ENCODE data around the gene NRXN2.

Gene NRXN2

DNA sequence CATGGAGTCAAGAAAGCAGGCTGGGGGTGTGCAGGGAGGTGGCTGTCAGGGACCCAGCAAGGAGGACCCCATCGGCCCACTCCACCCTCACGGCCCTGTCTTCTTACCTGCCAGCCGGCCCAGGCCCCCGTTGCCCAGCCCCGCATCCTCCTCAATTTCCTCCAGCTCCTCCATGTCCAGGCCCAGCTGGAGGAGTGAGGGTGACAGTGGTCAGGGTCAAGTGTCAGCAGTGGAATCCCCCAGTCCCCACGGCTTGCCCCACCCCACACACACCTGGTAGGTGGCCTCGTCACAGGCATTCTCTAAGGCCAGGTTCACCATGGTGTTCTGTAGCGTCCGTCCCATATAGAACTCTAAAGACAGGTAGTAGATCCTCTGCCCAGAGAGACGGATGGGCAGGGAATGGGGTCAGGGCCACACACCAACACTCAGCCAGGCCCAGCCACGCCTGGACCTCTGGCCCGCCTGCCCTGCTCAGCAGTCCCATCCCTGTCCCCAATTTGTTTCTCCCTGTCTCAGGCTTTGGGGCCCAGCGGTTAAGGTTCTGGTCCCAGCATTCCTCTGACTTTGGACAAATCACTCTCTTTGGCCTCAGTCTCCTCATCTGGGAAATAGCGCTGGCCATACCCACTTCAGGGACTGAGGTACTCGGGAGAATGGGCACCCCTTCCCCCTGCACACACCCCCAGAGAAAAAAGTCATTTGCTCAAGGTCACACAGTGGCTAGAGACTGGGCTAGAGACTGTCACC lies 35.5 kb upstream of the NRXN2 start:
- no peak for DNase-seq

DNA sequence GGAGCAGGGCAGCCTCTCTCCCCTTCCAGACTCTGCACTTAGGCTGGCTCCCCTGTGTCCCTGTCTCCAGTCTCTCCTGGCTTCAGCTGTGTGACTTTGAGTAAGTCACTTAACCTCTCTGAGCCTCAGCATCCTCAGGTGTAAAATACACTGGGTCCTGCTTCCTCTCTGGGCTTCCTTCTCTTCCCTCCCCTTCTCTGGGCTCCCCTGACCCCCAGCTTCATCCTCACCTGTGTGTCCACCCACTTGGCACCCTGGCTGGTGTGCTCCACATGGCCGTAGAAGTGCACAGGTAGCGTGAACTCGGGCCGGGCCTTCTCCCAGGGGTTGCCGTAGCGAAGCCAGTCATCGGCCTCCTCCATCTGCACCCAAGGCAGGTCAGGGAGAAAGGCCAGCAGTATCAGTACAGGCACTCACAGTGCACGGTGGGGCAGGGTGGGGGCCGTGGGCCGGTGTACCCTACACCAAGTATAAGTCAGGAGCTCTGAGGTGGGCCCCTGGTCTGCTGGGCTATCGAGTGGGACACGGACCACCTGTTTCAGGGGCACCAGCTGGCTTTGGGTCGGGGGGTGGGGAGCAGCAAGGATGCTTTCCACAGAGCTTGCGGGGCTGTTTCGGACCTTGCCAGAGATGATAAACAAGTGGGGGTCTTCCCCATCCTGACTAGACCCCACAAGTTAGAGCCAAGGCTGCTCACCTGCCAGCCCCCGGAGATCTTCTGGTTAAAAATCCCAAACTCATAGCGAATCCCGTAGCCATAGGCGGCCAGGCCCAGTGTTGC lies 34.7 kb upstream of the NRXN2 start:
- DNase-seq: no peak

DNA sequence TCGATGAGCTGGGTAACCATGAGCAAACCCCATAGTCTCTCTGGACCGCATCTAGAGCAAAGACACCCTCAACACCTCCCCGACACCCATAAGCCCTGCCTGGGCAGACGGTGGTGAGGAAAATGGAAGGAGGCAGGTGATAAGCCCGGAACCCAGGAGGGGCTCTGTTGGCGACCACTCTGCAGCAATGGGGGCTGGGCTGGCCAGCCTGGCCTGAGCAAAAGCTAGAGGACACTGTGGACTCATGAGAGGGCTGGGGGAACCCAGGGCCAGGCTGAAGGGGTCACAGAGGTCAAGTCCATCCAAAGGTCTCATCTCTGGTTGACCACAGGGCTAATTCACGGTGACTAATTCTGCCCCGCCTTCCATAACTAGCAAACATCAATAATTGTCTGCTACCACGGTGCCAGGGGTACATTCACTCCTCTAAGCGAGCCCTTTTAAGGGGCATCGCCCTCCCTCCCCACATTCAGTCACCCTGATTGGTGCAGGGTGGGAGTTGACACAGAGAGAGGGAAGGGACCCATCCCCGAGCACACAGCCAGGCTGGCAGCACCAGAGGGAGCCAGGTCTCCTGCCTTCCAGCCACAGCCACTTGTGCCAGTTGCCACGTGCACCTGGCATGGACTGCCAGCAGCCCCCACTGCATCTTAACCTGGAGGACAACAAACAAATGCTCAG lies 32.8 kb upstream of the NRXN2 start:
- DNase-seq: no peak

DNA sequence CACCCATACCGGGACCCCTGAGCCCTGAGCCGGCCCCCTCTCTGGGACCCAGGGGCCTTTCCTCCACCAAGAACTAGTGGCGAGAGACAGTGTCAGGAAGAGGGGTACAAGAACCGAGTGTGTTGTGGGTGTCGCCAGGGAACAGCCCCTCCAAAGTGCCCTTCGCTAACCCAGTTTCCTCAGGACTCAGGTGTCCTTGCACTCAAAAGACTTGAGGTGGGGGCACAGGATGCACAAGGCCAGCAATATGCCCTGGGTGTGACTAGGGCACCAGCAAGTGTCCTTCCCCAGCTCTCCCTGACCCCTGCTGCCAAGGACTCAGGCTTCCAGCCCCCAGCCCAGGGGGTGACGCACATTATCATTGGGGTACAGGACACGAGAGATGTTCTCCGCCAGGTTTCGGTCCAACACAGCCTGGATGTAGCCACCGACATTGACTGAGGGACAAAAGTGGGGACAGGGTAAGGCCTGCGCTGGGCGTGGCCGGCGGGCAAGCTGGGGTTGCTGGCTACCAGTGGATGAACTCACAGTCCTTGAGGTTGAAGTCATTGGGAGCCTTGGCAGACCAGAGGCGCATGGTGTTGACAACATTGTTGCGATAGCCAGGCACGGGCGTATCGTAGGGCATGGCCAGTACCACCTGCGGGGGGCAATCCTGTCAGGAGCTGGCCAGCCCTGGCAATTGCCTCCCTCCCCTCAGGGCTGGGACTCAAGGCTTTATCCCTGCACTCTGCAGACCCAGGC lies 32.1 kb upstream of the NRXN2 start:
- no peak for DNase-seq

DNA sequence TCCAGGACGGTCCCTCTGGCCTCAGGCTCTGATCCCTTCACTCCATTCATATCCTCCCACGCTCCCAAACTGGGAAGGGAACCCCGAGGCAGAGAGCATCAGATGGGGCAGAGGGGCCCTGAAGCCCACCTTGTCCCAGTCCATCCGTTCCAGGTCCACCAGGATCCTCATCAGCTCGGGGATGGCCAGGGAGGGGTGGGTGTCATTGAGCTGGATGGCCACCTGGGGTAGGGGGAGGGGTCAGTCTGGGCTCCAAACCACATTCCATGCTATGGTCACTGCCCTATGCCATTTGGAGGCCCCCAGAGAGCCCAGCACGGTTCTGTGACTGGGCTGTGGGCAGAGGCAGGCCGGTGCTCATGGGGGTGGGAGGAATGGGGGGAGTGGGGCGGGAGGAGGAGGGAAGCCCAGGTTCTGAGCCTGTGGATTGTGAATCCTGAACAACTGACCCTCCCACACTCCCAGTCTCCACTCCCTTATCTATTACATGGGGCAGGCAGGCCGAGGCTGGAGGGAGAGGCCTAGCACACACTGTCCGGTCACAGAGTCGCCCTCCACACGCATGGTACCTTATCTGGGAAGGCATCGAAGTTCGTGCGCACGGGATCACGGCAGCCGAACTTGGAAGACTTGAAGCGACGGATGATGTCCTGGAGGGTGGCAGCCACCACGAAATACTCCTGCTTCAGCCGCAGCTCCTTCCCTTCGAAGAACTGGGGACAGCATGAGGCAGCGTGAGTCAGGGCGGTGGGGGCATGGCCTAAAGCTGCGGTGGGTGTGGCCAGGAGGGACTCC lies 31.3 kb upstream of the NRXN2 start:
- DNase-seq: no peak

DNA sequence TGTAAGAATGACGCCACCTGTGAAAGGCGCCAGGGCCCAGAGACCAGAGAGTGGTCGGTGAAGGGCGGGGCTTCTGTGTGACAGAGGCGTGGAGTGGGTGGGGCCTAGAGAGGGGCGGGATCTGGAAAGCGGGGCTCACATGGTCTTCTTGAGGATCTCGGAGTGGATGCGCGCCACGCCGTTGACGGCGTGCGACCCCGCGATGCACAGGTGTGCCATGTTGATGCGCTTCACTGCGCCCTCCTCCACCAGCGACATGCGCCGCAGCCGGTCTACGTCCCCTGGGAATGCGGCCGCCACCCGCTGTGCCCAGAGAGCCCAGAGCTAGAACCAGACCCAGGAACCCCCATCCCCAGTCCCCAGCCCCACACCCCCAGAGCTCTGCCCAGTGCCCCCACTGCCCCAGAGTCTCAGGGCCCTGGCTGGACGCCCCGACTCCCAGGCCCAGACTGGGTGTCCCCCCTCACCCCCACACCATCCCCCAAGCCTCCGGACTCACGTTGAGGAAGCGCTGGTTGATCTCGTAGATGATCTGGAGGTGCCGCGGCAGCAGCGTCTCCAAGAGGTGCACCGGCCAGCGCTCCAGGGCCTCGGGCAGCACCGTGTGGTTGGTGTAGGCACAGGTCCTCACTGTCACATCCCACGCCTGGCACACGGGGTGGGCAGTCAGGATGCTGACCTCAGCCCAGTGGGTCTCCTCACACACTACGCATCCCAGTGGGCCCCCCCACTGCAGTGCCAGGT lies 30.6 kb upstream of the NRXN2 start:
- no peak for DNase-seq

DNA sequence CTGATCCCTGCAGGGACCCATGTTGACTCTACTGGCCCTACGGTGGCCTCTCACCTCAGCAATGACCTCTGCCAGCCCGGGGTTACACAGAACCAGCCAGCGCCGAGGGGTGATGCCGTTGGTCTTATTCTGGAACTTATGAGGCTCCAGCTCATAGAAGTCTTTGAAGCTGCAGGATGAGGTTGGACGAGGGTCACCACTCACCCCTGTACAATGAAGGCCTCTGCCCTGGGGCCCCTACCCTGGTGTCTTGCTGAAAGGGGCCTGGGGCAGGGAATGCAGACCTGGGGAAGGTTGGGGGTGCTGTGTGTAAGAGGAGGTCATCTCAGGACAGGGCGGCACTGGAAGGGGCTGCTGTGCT lies 30.0 kb upstream of the NRXN2 start:
- no peak for DNase-seq

DNA sequence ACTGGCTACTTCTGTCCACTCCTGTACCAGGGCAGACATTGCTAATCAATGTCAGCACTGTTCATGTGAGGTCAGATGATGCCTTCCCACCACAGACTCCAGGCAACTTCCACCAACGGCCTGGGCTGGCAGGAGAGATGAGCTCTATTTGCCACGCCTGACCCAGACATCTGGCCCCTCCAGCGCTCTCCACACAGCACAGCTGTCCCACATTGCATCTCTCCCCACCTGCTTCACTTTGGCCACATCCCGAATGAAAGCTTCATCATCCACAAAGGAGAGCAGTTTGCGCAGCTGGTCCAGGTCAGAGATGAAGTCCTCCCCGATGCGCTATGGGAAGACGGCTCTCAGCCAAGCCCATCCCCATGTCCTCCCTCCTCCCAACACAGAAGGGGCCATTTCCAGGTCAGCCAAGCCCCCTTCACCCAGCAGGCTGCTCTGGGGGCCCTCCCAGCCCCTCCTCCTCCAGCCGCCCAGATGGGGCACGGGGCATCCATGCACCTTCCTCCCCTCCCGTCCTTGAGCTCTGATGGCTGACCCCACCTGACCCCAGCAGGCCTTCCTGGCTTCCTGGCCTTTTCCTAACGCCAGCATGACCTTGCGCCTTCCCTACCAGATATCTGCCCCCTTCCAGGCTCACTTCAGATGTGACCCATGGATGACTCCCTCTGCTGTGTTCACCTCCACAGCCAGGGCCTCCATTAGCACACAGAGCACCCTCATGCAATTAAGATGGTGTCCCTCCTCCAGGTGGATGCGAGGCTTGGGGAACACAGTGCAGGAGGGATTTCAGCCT lies 29.4 kb upstream of the NRXN2 start:
- DNase-seq: no peak

DNA sequence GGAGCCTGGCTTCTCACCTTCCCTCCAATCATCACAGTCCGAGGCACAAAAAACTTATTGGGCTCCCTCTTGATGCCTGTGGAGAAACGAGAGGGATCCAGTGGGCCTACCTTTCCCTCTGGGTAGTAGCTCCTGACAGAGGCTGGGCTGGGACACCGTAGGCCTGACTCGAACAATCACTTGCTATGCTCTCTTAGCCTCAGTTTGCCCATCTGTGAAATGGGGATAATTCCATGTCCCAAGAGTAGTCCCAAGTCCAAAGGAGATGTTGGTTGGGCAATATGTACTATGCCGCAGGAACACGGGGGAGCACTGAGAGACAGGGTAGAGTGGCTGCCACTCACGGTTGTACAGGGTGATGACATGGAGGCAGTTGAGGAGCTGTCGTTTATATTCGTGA lies 28.6 kb upstream of the NRXN2 start:
- no peak for DNase-seq

DNA sequence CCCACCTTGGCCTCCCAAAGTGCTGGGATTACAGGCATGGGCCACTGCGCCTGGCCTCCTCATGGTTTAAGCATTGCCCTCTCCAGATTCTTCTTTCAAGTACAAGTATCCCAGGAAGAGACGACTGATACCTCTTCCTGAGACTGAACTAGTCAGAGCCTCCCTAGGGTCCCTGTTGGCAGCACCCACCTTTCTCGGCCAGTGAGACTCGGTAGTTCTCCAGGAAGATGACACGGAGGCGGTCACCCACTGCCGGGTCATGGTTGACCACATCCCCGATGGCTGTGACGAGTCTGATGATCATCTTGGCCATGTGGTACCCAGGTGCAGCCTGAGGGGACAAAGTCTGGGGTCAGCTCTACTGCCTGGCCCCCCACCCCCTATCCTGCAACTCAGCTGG lies 28.1 kb upstream of the NRXN2 start:
- no peak for DNase-seq

DNA sequence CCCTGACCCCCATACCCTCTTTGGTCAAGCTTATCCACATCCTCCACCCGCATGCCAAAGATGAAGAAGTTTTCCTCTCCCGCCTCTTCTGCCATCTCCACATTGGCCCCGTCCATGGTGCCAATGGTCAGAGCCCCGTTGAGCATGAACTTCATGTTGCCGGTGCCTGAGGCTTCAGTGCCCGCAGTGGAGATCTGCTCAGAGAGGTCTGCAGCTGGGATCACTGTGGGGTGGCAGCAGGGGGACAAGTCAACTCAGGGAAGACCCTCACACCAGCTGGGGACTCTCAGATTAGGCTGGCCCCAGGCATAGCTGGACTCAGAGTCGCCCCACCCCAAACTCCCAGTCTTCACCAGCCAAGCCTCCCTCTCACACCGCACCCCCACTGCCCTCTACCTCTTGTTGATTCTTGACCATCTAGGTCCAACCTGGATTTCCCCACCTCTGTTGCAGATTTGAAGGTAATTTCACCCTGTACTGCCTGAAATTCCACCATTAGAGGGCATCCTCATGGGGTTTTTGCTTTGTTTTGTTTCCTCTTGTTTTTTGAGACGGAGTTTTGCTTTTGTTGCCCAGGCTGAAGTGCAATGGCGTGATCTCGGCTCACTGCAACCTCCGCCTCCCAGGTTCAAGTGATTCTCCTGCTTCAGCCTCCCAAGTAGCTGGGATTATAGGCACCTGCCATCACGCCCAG lies 27.5 kb upstream of the NRXN2 start:
- no peak for DNase-seq

DNA sequence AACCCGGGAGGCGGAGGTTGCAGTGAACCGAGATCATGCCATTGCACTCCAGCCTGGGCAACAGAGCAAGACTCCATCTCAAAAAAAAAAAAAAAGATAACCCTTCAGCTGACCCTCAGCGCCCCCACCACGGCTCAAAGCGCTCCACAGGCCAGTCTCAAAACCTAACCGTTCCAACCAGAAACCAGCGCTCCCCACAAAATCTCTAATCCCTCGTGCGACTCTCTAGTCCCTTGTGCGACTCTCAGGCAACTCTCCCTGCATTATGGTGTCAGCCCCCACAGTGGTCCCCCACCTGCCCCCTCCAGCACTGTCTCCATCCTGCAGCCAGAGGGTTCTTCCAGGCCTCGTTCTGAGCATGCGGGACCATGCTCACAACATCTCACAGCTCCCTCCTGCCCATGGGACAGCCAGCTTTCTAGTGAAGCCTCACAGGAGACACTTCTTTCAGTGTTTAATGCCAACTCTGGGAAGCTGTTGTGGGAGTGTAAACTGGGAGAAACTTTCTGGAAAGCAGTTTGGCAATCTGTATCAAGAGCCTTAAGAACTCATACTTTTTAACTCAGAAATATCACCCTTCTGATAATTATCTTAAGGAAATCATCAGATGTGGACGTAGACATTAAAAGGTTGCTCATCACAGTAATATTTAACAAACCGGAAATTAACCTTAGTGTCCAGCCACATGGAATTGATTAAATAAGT lies 25.1 kb upstream of the NRXN2 start:
- DNase-seq: no peak

DNA sequence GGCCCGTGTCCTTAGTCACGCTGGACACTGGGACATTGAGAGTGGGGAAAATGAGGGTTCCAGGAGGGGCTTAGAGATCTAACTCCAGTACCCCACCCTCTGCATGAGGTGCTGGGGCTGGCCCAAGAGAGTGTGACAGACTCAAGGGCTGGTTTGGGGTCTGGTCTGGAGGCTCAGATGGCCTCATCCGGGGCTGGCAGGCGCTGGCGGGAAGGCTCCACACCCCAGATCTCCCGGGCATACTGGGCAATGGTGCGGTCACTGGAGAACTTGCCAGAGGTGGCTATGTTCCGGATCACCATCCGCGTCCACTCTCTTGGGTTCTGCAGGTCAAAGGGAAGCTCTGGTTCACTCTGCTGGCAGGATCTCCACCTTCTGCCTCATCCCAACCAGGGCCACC lies 23.5 kb upstream of the NRXN2 start:
- DNase-seq: no peak

DNA sequence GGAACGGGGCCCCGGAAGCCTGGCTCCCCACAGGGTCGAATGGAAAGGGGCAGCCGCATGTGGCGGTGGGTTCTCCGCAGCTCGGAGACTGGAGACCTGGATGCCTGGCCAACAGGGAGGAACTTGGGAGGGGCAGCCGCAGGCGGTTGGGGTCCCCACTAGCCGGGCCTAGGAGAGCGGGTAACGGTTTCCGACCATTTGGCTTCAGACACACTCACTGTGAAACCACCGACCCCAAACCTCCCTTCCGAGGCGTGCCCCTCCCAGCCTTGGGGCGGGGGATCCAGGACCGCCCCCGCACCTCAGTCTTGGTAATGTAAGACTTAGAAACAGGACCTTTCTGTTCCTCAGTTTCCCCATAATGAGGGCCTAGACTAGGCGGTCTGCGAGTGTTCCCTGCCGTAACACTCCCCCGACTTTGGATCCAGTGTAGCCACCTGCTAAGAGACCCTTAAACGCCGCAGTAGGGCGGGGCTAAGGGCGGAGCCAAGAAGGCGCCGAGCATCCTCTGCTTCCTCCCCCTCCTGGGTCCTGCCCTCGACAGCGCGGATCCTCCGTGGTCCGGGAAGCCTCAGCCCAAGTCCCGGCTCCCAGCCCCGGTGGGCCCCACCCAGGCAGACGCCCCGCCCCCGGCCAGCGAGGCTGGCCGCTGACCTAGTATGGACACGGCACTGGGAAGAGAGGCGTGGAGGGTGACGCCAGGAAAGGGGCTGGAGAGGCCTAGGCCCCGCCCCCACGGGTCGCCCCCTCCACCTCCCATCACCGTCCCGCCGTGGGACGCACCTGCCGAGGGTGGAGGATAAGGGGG lies 22.7 kb upstream of the NRXN2 start:
- DNase-seq: peak; percentile 58

DNA sequence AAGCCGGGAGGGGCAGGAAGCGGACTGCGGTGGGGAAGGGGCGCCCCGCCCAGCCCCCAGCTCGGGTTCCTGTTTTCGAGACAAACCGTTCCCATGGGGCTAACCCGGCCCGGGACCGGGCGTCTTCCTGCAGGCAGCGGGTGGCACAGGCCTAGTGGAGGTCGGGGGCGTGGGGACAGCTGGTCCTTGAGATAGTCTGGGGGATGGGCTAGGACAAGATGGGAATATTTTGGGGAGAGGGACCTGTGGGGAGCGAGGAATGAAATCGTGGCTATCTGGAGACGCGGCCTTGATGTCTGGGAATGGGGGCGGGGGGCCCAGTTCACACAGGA lies 22.2 kb upstream of the NRXN2 start:
- DNase-seq: peak; percentile 72

DNA sequence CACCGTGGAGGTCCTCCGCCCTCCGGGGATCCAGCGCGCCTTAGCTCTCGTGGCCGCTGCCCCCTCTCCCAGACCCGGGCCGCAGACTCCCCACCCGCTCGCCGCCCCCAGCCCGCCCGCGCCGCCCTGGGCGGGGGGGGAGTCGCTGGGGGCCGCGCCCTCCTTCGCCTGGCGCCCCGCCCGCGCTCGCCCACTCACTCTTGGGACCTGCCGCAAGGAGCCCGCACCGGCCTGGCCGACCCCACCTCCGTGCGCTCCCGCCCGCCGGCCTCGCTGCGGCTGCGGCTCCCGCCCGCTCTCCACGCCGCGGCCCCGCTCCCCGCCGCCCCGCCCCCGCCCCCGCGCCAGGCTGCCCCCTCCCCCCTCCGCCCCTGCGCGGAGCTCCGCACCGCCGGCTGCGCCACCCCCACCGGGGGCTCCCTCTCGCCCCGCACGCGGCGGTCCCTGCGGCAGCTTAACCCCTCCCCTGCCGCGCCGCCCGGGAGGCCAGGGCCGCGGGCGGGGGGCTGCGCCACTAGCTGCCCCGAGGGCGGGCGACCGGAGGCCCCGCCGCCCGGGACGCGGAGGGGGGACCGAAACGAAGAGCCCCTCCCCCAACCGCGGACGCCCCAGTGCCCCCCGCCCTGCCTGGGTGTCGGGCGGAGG lies 21.7 kb upstream of the NRXN2 start:
- DNase-seq: peak; percentile 56

DNA sequence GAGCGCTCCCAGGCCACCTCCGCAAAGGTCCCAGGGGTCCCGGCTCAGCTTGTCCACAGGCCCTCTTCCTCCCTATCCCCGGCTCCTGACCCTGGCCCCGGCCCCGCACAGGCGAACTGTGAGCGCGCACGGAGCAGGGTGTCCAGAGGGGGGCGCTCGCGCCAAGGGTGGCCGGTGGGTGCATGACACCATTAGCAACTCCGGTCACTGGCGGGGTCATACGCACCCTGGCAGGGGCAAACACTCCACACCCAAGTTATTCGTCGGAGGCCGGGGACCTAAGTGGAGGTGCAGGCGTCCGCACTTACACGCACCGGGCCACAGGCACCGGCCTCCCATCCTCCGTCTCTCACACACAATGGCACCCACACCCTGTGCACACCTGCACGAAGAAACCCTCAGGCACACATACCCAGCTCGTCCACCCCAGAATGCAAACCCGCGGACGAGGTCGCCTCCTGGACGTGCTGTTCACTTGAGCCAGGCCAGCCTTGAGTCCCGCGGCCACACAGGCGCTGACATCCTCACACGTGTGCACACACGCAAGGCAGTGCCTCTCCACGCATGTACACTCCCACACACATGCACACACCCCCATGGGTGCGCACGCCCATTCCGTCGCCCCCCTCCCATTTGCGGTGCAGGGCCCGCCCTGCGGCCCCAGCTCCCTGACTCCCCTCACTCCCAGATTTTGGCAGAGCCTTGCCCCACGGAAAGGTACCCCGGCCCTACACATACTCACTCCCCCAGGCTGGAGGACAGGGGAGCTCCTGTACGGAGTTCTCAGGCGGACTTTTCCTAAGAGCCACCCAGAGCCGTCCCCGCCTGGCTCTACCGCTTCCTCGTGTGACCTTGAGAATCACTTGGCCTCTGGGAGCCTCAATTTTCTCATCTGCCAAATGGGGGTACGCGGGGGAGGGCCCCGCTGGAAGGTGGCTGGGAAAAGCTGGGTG lies 20.9 kb upstream of the NRXN2 start, which contains the start of gene RASGRP2:
Gene RASGRP2, minus strand, starts transcription at position 552 of the 953 bp plus-strand sequence. CDS start 1,276 bp downstream, outside the sequence.
- peak; percentile 73 for DNase-seq

All from activated gamma-delta T cell (primary cell).